ENCODE results near the gene STAMBP.
"Not testable (repeated sequence)": the region's sequence is repeated elsewhere in the genome, so short reads cannot be mapped to it uniquely, and the experiment has no call there.

STAMBP gene

DNA sequence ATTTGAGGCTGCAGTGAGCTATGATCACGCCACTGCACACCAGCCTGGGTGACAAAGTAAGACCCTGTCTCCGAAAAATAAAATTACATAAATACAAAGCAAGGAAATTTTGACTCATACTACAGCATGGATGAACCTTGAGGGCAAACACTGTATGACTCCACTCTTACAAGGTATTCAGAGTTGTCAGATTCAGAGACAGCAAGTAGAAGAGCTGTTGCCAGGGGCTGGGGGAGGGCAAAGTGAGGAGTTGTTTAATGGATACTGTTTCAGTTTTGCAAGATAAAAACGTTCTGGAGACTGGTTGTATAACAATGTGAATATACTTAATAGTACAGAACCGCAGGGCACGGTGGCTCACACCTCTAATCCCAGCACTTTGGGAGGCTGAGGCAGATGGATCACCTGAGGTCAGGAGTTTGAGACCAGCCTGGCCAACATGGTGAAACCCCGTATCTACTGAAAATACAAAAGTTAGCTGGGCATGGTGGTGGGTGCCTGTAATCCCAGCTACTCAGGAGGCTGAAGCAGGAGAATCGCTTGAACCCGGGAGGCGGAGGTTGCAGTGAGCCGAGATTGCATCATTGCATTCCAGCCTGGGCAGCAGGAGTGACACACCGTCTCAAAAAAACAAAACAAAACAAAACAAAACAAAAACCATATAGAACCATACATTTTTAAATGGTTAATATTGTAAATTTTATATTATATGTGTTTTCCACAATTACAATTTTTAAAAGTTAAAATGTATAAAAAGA, 59.0 kb downstream of the STAMBP start:
- DNase-seq (ENCODE audit: low read depth, low spot score): not testable (repeated sequence)

DNA sequence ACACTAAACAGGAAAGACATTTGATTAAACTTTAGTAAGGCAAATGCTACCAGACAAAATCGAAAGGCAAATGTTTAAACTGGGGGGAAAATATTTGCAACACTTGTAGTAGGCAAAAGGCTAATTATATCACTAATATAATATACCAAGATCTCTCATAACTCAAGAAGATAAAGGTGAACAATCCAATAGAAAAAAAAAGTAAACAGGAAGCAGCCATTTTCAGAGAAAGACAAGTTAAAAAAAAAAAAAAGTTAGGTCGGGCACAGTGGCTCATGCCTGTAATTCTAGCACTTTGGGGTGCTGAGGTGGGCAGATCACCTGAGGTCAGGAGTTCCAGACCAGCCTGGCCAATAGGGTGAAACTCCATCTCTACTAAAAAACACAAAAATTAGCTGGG, 59.6 kb downstream of the STAMBP start:
- no peak for DNase-seq (ENCODE audit: low read depth, low spot score)

DNA sequence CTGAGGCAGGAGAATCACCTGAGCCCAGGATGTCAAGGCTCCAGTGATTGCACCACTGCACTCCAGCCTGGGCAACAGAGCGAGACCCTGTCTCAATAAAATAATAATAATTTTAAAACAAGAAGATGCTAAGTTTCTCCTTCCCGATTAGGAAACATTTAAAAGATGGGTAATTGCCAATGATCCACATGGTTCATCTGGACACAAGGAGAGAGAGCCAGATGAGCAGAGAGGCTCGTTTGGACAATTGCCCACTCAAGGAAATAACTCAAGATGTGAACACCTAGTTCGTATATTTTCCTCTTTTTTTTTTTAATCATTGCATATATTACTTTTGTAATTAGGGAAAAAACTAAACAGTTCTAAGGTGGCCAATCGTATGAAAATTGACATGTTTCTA, 60.4 kb downstream of the STAMBP start:
- DNase-seq (ENCODE audit: low read depth, low spot score): no peak

DNA sequence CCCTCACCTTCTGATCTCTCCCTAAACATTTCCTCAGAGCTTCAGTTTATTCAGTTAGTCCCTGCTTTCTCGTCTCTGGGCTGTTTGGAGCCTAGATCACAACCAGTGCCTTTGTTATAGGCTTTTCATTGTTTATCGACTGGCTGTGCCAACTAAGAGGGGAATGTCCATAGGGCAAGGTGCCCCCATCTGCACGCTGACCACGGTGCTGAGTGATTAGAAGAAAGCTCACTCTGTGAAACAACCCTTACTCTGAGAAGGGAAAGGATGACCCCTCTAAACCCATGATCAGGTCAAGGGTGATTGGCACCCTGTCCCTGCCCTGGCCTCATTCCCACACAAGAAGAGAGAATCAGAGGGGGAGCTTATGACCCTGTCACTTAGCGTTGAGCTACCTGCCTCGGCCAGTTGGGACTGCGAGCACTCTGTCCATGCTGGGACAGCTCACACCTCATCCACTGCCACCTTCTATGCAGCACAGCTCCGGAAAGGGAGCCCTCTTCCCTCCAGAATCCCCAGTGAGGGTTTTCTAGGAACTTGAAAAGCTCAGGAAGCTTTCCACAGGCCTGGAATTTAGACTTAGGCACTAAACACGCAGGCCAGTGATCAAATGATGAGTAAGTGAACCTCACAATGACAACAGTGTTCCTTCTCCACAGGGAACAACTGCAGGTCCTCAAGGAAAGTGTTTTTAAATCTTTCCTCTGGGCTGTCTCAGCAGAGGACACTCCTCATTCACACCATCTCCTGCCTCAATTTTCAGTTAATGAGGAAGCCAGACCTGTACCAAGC, 61.7 kb downstream of the STAMBP start:
- no peak for DNase-seq (ENCODE audit: low read depth, low spot score)

DNA sequence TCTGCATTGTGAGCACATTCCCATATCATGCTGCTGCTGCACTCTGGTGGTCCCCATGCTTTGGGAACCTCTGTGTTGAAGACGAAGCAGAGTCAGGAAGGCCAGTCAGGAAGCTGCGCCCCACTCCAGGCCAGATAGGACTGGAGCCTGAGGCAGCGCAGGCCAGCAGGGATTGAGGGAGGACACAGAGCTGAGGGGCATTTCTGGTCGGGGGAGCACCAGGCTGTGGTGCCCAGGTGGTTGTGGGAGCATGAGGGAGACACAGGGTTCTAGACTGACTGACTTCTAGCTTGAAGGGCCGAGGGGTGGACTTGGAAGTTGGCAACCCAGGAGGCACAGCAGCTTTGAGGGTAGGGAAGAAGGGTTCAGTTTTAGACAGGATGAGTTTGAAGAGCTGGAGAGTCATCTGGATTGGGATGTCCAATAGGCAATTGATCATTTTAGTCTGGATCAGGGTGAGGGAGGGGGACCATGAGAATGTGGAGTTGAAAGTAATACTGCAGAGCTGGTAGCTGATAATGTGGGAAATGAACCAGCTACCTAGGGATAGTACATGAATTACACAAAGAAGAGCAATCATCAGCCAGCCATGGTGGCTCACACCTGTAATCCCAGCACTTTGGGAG, 62.6 kb downstream of the STAMBP start:
- no peak for DNase-seq (ENCODE audit: low read depth, low spot score)

DNA sequence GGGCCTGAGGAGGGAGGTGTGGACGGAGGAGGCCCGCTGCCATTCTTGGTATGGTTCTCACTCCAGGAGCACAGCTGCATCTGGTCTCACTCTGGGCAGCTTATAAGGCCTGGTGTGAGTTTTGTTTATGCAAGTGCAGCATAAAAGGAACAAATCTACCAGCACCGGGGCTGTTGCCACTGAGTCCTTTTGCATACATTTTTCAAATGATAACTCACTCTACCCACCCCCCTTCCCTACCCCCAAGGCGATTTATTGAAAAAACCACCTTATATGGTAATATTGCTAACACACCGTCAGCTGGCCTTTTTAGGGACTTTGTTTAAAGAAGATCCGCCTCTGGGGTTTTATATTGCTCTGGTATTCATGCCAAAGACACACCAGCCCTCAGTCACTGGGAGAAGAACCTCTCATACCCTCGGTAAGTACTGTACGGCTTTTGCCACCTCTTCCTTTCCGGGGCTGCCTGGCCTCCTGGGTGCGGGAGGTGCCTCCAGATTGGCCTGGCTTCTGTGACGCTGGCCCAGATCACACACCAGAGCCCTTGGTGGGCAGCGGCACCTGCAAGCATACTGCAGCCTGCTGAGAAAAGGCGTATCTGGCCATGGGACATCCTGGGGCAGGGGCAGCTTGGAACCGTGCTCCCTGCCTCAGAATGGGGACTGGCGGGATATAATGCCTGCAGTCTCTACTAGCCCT, 64.0 kb downstream of the STAMBP start, which contains the start of gene ACTG2:
Gene ACTG2, plus strand, starts transcription at position 378 of the 699 bp plus-strand sequence. CDS start 8,304 bp downstream, outside the sequence.
- DNase-seq (ENCODE audit: low read depth, low spot score): peak; percentile 18

DNA sequence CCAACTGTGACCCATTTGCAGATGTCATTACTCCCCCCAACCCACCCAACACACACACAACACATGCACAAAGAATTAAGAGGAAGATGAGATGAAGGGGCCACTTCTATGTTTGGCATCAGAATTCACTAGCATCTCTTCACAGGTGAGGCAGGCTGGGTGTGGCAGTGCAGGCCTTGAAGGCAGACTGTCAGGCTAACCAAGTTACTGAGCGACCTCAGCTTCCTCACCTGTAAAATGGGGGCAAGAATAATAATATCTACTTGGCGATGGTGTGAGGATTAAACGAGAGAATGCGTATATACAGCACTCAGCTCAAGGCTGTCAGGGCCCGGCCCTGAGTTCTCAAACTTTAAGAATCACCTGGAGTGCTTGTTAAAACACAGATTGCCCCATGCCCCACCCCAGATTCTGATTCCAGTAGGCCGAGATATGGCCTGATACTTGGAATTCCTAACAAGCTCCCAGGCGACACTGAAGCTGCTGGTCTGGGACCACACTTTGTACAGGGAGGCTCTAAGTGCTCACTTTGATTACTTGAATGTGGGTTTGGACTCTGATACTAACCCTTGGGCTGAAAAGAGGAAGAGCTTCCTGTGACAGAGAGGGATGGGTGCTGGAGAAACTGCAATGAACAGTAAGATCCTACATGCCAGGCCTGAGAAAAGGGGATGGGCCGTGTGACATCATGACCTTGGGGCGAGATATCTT, 65.2 kb downstream of the STAMBP start:
- no peak for DNase-seq (ENCODE audit: low read depth, low spot score)

DNA sequence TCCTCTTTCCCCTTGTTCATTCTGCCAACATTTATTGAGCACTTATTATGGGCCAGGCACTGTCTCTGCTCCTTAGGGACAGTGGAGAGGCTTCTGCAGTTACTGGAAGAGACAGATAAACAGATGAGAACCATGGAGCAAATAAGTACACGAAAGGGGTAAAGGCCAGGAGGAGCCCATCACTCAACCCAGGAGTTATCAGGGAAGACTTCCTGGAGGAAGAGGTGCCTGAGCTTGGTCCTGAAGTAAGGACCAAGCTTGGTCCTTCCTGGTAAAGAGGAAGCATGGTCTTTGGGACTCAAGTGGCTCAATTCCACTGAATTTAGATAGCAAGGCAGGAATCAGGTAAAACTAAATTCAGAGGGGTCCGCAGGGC, 65.7 kb downstream of the STAMBP start:
- DNase-seq (ENCODE audit: low read depth, low spot score): no peak

DNA sequence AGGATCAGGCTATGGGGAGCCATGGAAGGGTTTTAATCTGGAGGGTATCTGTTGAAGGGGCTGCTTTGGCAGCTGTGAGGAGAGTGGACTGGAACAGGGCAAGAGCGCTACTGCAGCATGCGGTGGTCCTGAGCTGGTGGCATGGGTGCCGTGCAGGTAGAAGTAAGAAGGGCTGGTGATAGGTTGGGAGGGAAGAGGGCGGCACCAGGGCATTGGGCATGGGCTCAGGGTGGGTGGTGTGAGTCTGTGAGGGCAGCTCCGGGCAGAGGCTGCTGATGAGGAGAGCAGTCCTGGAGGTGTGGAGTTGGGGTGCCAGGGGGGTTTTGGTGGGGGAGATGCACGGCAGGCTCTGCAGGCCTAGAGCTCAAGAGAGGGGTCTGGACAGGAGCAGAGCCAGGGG, 66.1 kb downstream of the STAMBP start:
- DNase-seq (ENCODE audit: low read depth, low spot score): no peak

DNA sequence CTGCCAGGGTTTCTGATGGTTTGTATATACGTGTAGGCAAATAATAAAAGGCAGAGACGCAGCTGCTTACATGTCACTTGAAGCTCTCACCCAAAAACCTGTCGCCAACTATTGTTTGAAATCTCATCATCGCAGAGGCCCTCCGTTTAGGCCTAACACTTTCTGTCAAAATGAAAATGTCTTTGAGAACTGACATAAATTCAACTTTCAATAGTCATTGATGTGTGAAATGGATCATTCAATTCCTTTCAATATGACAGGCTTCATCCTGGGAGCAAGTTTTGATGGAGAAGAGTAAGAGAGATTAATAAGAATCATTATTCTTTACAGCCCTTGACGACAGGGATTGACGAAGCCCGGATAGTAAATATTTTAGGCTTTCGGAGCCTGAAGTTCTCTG, 66.7 kb downstream of the STAMBP start:
- no peak for DNase-seq (ENCODE audit: low read depth, low spot score)

DNA sequence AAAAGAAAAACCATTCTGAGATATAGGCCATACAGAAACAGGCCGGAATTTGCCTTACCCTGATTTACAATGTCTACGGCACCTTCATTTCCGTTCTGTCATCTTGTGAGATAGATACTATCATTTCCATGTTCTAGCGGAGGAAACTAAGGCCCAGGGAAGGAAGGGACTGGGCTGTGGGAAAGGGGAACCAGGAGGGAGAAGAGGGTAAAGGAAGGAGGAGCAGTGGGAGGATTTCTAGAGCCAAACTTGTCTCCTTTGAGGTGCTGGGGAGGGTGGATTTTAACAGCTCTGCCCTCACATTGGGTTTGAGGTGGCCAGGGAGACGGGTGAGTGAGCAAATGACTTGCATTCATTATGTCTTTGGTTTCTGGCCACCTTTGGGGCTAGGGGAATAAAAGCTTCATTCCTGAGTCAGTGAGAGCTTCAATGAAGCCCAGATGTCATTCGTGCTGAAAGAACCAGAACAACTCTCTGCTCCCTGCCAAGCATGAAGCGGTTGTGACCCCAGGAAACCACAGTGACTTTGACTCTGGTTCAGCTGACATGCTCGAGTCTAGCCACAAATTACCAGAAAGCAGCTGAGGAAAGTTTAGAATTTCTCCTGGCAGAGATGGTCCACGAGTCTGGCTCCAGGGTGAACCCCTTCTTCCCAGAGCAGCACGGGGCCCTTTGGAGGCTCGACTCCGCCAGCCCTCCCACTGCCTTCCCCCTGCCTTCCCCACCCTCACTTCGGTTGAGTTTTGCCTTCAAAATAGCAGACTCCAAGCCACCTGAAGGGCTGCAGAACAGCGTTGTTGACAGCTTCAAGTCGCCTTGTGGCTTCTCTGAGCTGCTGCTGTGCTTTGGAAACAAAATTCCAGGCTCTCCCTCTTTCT, 67.8 kb downstream of the STAMBP start:
- DNase-seq (ENCODE audit: low read depth, low spot score): no peak

DNA sequence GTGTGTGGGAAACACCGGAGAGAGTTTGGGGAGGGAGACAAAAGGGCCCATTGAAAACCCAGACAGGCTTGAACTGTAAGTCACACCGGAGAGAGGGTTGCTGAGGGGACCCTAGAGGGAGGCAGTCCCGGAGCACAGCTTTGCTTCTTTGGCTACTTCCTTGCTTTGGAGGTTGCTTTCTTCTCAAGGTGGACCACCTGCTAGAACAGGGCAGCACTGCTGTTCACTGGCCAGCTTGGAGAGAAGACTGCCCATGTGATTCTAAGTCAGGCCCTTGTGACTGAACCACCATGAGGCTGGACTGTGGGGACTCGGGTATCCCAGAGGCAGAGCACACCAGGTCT, 68.5 kb downstream of the STAMBP start:
- no peak for DNase-seq (ENCODE audit: low read depth, low spot score)

DNA sequence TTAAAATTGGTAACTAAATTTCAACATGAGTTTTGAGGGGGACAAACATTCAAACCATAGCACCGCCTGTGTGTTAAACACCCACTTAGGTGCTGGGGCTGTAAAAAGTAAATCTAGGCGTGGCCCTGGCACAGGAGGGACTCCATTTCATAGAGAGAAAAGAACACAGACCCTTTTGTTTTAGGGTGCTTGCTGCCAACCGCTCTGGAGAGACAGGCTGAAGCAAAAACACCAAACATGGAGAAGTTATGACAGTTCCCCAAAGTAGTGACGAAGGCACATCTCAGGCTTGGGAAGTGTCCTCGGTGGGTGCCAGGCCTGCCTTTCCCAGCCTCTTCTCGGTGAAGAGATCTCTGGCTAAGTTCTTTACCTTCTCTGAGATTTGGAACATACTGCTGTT, 69.2 kb downstream of the STAMBP start:
- no peak for DNase-seq (ENCODE audit: low read depth, low spot score)

DNA sequence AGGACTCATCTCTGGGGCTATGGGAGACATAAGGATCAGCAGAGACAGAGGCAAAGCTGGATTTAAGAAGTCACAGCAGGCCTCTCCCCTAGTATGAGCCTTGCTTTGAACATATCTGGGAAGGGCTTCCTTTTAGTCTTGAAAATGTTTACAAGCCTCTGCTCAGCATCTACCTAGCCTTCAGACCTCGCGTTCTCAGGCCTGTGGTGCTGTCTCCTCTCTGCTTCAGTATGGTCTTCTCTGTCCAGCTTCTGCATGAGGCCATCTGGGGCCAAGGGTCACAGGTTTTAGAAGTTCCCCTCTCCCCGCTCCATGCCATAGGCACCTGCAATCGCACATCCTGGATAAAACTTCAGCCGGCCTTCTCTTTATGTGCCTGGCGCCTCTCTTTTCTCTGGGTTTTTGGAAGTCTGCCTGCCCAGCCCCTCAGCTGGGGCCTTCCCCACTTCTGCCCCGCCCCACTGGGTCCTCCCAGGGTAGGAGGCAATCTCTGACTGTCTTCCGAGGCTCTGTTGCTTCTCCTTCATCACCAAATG, 71.1 kb downstream of the STAMBP start:
- DNase-seq (ENCODE audit: low read depth, low spot score): no peak

DNA sequence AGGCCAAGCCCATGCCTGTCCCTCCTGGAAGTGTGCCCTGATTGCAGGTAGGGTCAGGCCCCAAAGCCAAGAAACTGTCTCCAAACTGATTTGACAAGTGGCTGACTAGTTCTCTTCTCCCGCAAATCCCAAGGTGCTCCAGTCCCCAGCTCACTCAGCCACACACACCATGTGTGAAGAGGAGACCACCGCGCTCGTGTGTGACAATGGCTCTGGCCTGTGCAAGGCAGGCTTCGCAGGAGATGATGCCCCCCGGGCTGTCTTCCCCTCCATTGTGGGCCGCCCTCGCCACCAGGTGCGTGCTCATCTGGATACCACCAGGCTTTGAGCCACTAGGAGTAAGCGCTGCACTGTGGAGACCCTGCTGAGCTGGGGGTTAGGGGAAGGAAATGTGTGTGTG, 72.4 kb downstream of the STAMBP start:
- no peak for DNase-seq (ENCODE audit: low read depth, low spot score)

DNA sequence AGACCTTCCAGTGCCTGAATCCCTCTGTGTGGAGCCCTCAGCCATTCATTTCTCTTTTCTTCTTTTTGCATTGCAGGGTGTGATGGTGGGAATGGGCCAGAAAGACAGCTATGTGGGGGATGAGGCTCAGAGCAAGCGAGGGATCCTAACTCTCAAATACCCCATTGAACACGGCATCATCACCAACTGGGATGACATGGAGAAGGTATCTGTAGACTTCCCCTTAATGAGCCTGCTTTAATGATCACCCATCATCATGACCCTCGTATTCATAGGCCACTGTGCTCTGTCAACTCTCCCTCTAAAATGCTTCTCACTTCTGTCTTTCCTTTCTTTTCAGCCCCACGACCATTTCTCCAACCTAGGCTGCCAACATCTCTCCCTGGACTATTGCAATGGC, 73.5 kb downstream of the STAMBP start:
- no peak for DNase-seq (ENCODE audit: low read depth, low spot score)

DNA sequence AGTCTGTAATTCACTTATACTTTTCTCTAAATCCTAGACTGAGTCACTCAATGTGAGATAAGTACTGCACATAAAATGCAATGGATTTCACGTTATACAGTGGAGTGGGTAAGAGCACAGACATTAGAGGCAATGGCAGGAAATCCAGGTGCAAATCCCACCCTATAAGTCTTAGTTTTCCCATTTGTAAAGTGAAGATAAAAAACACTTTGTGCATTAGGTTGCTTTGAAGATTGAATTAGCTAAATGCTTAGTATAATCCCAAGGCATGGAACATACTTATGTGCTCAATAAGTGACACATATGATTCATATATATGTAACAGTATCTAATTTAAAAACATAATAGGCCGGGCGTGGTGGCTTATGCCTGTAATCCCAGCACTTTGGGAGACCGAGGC, 74.6 kb downstream of the STAMBP start:
- DNase-seq (ENCODE audit: low read depth, low spot score): no peak

DNA sequence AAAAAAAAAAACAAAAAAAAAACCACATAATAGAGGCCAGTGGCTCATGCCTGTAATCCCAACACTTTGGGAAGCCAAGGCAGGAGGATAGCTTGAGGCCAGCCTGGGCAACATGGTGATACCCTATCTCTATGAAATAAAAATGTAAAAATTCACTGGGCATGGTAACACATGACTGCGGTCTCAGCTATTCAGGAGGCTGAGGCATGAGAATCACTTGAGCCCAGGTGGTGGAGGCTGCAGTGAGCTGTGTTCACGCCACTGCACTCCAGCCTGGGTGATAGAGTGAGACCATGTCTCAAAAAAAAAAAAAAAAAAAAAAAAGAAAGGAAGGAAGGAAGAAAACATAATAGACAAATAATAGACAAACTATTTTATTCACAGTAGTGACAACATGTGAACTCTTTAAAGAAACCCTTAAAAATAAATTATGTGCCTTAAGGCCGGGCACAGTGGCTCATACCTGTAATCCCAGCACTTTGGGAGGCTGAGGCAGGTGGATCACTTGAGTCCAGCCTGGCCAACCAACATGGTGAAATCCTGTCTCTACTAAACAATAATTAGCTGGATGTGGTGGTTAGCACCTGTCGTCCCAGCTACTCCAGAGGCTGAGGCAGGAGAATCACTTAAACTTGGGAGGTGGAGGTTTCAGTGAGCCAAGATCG, 75.3 kb downstream of the STAMBP start:
- not testable (repeated sequence) for DNase-seq (ENCODE audit: low read depth, low spot score)

DNA sequence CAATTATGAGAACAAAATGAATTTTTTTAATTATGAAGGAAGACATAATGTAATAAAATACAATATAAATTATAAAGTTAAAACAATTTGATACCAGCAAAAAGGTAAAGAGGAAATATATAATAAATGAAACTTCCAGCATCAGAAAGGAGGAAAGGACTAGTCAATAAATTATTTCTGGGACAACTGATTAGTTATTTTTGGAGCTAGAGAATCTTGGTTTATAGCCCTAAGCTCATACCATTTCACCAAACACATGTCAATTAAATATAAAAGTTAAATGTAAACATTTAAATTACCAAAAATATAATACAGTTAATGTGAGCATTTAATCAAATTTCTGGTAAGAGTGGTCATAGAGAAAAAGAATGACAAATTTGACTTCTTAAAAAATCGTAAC, 76.2 kb downstream of the STAMBP start:
- no peak for DNase-seq (ENCODE audit: low read depth, low spot score)
